Measurements from ENCODE around the gene PCGF3.
"Not testable (repeated sequence)": the region's sequence is repeated elsewhere in the genome, so short reads cannot be mapped to it uniquely, and the experiment has no call there.

PCGF3 gene

DNA sequence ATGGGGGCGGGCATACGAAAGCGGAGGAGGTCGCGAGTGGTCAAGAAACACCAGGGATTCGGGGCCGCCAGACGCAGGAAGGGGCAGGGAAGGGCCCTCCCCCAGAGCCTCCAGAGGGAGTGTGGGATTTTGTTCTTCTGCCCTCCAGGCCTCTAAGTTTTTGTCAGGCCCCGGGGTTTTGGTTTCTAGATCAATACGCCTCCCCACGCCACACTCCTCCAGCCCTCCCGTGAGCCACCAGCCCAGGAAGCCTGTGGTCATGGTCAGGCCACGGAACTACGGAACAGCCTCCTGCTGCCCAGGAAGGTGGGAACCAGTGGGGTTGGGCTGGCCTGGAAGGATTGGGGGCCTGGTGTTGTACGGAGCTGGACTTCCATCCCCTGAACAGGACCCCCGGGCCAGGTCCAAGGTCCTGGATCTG lies 81.9 kb downstream of the PCGF3 start:
- no peak for DNase-seq

DNA sequence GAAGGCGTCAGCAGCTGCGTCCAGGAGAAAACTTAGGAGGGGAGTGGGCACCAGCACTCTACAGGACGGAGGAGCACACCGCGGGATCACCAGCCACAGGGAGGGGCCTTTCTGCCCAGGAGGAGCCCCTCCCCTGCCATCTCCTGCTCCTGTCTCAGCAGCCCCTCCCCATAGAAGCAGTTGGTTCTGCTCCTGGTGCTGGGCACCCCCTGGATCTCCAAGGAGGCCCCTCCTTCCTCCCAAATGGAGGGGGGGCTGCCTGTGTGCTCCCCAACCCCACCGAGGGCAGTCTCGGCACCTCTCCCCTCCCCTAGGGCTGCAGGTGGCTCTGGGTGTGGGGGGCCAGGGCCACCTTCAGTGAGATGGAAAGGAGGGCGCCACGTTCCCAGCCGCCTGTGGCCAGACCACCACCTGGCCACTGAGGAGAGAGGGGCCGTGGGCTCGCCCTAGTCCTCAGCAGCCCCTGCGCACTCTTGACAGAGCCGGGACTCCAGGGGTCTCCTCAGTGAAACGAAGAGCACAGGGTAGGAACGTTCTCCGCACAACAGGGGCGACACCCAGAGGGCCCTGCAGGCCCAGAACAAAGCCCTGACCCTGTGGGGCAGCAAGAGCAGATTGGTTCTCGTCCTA lies 82.5 kb downstream of the PCGF3 start:
- no peak for DNase-seq

DNA sequence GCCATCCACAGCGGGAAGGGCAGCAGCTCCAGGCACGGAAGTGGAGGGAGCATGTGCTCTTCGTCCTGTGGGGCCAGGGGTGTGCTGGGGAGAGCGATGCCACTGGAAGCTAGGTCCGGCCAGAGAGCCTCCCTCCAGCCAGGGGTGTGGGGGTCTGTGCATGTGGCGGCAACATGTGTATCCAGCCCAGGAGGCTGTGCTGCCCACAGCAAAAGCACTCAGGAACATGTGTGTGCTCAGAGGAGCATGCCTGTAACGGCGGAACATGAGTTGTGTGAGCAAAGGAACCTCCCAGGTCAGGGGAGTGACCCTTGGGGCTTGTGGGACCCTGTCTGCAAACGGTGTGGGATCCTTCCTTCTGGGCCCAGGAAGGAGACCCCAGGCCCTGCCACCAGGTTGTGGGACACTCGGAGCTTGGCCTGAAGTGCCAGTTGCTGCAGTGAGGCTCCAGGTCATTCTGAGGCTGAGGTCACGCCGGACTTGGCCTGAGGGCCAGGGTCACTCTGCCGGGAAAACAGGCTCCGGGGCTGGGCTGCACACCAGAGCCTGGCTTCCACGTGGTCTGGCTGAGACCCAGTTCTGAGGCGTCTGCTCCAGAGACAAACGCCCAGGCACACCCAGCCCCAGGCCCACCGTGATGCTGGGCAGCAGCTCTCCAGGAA lies 83.1 kb downstream of the PCGF3 start:
- no peak for DNase-seq

DNA sequence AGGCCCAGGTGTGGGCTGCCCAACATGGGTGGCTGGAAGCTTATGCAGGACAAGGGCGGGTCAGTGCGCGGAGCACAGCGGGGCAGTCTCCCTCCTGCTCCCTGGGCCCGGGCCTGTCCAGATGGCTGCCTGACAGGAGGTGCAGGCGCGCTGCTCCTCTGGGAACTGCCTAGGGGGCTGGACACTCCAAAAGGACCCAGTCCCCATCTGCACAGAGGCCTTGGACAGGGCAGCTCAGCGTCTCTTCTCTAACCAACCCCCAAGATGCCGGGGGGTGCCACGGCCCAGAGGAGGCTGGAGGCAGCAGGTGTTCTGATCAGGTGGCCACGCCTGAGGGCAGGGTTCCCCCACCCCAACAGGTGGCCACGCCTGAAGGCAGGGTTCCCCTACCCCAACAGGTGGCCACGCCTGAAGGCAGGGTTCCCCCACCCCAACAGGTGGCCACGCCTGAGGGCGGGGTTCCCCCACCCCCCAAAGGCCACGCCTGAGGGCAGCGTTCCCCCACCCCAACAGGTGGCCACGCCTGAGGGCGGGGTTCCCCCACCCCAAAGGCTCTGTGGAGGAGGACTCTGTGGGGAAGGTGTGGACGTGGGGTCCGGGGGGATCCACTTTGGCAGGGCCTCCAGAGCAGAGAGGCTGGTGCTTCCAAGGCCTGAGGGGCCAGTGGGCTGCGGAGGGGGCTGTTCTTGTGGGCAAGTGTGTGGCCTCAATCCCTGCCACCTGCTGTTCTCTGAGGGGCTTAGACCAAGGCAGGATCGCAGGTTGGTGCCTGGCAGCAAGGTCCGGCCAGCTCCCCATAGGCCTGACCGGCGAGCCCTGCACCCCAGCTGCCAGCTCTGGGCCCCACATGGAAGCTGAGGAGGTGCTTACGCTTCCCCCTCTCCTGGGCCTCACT lies 84.2 kb downstream of the PCGF3 start:
- DNase-seq, result no peak

DNA sequence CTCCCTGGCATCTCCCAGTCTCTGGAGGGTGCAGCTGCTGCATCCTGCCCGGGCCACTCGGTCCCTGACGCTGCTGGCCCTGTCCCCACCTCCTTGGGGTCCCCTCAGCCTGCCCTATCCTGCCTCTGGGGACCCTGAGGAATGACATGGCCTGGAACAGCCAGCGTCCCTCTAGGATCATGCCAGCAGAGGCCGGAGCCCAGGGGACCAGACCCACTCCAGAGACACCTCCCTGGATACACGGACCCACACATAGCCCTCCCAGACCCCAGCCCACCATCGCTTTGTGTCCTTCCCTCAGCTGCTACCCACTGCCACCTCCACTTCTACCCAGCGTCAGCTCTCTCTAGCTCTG lies 84.8 kb downstream of the PCGF3 start:
- DNase-seq, result no peak

DNA sequence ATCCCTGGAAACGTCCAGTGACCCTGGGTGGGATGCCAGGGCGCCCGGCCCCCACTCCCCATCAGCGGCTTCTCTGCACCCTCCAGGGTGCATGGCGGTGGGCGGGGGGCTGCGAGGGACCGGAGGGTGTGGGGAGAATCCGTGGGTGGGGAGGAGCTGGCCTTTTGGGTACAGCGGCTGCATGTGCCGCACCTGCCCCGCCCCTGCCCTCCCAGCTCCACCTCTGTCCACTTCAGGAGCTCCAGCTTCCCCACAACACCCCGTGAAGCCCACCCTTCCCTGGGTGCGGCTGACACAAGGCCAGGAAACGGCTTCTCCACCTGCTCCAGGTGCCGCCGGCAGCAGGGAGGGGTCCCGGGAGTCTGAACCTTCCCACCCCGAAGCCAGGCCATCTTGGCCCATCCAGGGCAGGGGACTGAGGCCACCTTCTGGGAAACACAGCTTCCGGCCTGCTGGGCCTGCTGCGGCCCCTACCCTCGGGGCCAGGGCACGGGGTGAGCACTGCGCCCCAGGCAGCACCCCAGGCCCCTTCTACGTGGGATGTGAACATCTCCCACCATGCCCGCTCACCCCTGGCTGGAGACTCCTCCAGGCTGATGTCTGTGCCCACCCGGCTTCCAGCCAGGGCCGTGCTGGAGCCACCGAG lies 85.7 kb downstream of the PCGF3 start:
- no peak for DNase-seq

DNA sequence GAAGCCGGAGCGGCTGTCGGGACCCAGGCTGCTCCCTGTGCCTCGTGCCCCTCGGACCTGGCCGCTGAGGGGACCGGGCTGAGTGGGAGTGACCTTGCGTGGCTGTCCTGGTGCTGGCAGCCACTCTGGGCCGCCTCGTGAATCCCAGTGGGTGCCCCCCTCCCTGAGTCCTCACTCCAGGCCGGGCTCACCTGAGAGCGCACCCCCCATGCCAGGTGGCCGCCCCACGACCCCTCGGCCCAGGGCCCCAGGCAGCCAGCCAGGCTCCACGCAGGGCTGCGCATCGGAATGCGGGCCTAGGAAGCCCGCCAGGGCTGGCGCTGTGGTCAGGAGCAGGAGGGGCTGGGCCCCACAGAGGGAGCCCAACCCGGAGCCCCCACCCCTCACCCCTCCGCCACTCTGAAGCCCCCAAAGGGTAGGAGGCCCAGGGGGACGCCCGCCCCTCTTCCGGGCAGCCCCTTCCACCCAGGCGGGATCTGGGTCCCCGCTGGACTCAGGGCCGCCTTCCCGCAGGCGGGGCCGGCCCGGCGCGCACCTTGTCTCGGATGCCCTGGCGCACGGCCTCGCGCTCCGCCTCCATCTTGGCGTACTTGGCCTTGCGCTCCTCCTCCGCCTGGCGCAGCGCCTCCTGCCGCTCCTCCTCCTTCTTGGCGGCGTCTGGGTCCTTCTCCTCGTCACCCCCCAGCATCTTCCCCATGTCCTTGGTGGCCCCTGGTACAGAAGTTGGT lies 86.4 kb downstream of the PCGF3 start:
- no peak for DNase-seq

DNA sequence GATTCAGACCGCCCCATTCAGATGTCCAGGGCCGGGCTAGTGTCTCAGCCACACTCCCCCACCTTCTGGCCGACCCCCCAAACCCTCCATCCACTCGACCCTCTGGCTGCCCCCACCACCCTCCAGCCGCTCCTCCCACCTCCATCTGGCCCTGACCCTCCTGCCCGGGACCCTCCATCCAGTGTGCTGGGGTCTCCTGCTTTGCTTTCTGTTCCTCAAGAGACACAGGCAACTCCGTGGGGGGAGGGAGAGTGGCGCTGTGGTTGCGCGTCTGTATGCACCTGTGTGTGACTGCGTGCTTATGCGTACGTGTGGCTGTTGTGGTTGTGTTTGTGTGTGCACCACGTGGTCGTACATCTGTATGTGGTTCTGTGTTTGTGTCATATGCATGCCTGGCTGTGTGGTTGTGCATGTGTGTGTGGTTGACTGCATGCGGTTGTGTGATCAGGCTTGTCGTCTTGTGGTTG lies 87.0 kb downstream of the PCGF3 start:
- no peak for DNase-seq

DNA sequence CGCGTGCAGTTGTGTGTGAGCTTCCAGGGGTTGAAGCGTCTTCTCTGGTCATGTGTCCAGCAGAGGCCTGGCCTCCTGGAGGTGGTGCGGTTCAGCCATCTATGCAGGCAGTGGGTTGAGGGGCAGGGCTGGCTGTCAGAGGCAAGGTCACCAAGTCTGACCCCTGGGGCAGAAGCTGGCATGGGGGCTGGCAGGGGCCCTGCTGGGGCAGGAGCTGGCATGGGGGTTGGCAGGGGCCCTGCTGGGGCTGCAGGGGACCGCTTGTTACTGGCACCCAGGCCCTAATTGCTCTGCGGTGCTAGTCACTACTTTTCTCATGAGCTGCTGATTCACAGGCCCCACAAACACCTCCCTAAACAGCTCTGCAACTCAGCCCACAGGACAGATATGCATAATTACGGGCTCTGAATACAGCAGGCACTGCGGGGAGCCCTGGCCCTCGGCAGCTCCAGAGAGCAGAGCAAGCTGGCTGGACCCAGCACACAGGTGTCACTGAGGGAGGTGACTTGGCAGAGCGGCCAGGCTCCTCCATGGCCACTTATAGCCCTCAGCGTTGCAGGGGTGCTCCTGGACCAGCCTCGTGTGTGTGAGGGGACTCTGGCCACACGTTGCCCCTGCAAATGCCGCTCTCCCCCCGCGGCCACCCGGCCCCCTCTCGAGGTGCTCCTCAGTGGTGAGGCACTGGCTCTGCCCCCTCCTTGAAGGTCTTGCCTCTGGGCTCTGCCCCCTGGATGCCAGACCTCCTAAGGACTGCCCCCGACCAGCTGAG lies 87.6 kb downstream of the PCGF3 start:
- DNase-seq, result no peak

DNA sequence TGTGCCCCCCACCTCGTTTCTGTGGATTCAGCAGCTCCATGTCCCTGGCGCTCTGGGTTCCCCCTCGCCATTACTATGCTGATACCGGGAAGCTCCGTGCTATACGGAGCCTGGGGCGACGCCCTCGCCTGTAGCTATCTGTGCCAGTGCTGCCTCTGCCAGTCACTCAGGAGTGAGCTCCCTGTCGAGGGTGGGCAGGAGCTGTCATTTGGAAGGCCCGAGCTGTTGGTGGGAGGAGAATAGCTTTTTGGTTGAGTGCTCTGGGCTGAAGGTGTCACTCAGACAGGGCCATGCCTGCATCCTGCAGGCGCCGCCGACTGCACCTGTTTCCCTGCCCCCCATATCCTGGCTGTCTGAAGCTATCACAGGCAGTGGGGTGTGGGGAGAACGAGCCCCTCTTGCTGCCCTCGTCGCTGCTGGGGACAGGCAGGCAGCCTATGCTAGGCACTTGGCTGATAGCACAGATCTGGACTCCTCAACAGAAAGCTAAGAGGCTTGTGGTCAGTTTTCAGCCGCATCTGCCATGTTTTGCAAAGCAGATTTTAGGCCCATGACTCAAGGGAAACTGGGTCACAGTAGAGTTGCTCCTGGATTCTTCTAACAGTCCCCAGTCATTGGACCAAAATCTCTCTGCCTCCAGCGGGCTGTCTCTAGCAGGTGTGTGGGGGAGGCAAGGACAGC lies 88.4 kb downstream of the PCGF3 start:
- DNase-seq, result no peak

DNA sequence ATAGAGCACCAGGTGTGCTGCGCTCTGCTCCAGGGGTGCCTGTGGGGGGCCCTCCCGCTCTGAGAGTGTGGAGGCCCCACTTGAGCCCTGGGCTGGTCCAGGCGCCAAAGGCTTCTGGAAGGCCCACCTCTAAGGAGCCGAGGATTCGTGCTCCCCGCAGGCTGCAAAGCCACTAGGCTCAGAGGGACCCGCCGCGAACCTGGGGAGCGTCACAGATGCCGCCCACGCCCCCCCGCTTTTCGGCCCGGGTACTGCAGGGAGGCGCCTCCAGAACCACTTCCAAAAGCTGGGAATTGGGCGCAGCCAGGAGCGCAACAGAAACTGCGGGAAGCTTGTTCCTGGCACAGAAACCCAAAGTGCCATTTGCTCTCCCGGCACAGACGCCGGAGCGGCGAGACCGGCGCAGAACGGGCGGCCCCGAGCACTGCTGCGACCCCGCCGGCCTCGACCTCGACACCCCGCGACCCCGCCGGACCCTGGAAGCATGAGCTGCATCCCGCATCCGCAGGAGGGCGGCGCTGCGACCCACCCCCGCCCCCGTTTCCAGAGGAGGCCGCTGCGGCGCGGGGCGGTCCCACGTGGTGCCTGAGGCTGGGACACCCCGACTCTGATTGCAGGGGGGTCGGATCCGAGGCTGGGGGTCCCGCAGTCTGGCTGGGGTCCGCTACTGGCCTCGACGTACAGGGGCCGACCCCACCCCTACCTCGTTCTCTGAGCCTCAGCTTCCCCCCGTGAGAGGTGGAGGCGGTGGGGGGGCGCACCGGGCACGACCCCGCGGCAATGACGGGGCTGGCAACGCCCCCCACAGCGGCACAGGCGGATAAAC lies 89.5 kb downstream of the PCGF3 start:
- no peak for DNase-seq

DNA sequence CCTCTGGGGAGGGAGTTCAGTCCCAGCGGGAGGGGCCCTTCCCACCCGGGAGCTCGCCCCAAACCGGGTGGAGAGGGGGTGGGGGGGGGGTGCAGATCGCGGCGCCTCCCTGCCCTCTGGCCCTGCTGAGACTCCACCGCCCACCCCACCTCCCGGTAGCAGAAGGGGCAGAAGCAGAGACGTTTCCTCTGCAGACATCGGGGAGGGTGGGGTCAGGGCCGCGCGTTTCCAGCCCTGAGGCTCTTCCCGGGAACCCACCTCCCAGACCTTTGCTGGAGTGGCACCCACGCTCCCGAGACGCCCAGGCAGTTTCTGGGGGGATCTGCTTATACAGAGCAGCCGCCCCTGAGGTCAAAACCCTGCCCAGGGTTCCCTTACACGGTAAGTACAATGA lies 90.1 kb downstream of the PCGF3 start:
- no peak for DNase-seq

DNA sequence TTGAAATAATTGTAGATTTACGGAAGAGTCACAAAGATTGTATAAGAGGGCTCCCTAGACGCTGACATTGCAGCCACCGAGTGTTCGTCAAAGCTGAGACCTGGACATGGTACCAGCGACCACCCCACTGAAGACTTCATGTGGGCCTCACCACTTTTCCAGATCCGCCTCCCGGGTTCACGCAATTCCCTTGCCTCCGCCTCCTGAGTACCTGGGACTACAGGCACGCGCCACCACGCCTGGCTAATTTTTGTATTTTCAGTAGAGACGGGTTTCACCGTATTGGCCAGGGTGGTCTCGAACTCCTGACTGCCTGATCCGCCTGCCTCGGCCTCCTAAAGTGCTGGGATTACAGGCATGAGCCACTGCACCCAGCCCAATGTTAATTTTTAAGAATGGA lies 90.6 kb downstream of the PCGF3 start:
- no peak for DNase-seq

DNA sequence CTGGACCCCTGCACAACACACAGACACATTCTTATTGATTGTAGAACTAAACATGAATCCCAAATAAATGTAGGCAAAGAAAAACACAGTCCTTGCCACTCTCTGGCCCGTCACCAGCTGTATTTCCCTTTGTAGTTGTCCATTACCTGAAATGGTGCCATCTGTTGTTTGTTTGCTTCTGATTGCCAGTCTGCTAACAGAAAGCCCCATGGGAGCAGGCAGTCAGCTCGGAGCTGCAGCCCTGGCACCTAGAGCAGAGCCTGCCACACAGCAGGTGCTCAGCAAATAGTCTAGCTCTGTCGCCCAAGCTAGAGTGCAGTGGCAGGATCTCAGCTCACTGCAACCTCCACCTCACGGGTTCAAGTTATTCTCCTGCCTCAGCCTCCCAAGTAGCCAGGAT lies 91.4 kb downstream of the PCGF3 start:
- DNase-seq, result no peak

DNA sequence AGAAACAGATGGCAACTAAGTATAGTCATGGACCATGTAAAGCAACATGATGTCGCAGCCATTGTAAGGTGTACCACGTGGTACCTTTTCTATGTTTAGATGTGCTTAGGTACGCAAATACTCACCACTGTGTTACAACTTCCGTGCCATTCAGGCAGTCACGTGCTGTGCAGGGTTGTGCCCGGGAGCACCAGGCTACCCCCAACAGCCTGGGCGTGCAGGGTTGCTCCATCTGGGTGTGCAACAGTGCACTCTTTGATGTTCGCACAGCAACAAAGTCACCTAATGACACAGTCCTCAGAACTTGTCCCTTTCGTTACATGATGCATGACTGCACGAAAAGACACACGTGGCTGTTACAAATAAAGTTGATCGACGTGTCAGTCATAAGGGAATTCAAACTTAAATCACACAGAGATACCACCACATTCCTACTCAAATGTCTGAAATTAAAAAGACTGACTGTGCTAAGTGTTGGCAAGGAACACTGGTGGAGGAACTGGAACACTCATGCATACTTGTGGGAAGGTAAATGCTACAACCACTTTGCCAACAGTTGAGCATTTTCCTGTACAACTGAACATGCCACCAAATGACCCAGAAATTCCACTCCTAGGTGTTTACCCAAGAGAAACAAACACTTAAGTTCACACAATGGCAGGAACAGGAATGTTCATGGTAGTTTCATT lies 95.9 kb downstream of the PCGF3 start:
- no peak for DNase-seq

DNA sequence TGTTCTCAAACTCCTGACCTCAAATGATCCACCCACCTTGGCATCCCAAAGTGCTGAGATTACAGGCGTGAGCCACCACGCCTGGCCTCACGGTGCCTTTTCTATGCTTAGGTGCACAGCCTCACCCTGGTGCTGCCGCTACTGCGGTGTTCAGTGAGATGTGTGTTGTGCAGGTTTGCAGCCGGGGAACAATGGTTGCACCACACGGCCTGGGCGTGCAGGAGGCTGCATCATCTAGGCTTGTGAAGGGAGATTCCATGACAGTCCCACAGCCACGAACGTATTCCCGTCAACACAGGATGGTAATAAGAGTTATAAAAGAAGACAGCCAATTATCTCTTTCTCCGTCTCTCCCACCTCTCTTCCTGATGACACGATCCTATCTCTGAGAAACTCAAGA lies 98.3 kb downstream of the PCGF3 start:
- DNase-seq, result no peak

DNA sequence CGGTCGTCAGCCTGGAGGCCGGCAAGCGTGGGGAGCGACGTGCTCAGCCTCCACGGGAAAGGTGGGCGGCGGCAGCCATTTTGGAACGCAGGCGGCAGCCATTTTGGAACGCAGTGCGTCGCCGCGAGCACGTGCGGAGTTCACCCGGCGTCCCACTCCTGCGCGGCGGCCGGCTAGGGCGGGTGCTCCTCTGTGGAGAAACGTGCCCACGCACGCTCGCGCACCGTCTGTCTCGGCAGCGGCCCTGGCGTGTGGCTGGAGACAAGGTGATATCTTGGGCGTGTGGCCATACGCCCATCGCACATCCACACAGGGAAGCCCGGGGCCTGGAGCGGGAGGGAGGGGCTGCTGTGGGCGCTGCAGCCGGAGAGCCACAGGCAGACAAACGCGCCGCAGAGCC lies 99.2 kb downstream of the PCGF3 start:
- DNase-seq, result no peak

DNA sequence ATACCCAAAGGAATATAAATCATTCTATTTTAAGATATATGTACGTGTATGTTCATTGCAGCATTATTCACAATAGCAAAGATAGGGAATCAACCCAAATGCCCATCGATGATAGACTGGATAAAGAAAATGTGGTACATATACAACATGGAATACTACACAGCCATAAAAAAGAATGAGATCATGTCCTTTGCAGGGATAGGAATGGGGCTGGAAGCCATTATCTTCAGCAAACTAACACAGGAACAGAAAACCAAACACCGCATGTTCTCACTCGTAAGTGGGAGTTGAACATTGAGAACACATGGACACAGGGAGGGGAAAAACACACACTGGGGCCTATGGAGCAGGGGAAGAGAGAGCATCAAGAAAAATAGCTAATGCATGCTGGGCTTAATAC lies 101.3 kb downstream of the PCGF3 start:
- DNase-seq, result not testable (repeated sequence)

DNA sequence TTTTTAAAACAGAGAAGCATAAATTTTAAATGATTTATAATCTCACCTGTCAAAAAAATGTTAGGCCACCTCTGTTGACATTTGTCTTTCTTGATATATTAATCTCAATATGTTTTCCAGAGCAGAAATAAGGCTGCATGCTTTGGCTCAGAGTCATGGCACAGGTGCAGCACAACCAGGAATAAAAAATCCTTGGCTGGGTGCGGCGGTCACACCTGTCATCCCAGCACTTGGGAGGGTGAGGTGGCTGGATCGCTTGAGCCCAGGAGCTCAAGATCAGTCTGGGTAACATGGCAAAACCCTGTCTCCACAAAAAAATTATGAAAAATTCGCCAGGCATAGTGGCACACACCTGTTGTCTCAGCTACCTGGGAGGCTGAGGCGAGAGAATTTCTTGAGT lies 102.2 kb downstream of the PCGF3 start:
- DNase-seq, result no peak

All from GF-D8 (cell line).